ENCODE measurements around the gene ADPRHL1.
"Not testable (repeated sequence)": the region's sequence is repeated elsewhere in the genome, so short reads cannot be mapped to it uniquely, and the experiment has no call there.

The ADPRHL1 gene

DNA sequence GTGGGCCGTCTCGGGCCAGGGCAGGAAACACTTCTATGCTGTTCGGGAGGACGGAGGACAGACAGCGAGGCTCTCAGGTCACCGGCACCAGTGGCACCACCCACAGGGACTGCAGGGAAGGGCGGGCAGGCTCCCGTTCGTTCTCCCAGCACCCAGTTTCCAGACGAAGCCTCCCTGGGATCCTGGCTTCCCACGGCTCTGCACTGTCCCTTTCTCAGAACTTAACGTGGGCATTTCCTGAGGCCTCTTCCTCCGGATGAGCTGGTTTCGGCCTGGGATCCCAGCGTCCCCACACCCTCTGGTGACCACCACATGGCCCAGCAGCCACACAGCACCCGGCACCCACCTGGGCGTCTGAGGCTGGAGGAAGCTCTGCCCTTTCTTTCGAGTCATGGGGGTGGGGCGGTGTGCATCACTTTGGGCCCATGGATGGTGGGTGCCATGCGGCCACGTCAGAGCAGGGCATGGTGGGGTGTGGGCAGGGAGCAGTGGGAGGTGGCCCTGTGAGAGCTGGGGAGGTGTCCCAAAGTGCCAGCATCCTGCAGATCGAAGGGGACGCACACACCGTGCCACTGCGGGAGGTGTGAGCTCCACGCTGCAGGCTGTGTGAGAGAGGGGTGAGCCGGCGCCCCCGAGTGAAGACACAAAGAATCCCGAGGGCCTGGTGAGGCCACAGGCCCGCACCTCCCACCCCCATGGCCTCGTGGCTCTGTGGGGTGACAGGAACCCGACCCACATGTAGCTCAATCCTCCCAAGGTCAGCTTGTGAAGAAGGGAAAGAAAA is 50.6 kb downstream of the ADPRHL1 start:
- no peak for DNase-seq (ENCODE audit: low spot score)

DNA sequence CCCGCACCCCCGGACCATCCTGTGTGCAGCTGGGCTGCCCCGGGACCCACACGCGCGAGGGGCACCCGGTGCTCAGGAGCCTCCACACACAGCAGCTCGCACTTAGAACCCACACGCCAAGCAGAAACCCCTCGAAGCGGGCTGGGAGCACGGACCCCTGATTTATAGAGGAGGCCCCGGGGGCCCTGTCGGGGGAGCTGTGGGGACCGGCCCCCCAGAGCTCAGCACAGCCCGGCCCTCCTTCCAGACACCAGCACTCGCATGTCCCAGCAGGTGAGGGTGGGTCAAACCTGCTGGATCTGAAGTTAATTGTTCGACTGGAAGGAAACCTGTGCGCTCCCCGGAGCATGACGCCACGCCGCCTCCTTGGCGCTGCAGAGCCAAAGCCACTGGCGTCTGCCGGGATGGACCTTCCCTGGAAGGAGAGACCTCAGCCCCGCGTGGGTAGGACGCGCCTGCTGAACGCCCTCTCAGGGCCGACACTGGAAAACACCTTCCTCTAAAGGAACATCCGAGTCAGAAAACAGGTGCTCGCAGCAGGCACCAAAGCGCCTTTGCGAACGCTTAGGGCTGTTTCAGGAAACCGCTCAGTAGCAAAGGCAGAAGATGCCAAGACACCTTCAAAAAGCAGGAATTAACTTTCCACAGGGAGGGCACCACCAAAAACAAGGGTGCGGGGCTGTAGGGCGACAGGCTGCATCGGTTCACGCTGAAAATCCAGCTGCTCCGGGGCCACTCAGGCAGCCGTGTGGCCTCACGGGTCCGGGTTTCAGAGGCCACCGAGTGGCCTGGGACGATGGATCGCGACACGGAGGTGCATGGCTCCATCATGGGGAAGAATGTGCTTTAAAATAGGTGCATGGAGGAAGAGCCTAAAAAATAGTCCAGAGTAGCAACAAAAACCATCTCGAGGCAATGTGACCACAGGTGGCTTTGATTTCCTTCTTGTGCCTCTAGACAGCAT is 51.6 kb downstream of the ADPRHL1 start:
- DNase-seq (ENCODE audit: low spot score), result no peak

DNA sequence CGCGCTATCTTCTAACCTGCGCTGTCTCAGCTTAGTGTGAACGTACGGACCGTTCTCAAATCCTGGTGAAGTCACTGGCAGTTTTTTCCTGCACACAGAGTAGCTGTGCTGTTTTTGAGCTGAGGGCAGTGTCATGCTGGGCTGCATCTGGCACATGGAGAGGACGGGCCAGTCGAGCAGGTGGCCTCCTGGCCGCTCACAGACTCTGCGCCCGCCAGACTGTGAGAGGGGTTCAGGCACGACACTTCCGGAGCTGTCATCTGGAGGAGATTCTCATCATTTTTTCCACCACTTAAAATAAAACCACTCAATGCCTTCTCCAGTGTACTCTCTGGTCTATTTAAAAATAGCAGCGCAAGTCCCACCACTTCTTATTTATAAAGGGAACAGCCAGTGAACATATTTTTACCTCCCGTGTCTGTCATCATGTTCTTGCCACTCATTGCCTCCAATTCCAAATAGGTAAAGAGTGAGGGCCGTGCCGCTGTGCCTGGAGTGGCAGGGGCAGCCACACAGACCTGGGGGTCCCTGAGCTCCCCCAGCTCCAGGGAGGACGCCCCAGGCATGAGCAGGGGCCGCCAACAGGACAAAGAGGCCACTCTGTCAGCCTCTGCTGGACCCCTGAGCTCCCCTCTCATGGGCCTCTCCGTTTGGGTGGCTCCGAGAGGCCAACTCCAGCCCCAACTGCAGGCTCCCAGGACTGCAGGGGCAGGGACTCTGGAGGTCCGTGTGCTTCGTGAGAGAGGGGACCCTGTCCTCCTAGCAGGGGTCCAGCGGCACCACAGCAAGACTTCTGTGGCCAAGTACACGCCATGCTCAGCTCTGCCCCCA is 52.5 kb downstream of the ADPRHL1 start:
- DNase-seq (ENCODE audit: low spot score), result no peak

DNA sequence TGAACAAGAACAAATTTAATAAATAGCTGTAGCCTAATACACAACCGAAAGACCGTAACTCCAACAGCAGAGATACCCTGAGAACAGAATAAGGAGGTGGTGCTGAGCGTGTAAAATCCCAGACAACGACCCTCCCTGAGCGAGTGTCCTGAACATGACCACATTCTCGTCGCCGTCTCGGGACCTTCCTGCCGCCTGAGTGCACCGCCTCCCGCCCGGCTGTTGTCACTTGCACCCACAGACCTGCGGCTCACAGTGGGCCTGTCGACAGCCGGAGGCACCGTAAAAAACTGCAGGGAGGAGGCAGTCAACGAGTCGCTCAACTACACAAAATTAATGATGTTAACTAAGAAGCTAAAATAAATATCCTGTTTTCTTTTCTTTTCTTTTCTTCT is 53.5 kb downstream of the ADPRHL1 start:
- no peak for DNase-seq (ENCODE audit: low spot score)

DNA sequence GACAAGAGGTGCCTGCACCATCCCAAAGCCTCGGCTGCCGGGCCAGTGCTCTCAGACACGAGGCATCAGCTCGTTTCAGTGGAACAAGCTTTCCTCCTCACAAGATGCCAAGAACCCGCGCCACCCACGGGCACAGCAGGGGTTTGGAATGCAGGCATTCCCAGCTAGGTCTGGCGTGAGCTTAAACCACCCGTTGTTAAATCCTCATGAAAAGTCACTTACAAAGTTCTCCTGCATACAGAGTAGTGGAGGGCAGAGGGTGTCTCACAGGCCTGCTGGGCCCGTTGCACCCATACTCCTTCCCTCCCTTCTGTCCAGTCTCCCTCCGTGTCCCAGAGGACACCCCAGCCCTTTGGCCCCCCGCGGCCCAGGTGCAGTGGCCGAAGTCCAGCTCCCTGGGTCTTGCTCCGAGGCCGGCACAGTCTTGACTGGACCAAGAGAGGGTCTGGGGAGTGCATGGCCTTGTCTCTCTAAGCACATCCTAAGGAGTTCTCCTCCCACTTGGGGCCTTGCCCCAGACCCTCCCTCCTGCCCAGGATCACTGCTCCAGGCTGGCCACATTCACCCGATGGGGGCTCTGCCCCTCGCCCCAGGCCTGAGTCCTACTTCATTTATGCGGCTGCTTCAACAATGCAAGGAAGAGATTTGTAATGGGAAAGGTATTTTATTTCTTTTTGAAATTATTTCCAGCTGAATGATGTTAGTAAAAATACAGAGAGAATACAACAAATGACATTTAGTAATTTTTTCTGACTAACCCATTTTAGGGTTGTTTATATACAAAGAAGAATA is 54.1 kb downstream of the ADPRHL1 start:
- no peak for DNase-seq (ENCODE audit: low spot score)

DNA sequence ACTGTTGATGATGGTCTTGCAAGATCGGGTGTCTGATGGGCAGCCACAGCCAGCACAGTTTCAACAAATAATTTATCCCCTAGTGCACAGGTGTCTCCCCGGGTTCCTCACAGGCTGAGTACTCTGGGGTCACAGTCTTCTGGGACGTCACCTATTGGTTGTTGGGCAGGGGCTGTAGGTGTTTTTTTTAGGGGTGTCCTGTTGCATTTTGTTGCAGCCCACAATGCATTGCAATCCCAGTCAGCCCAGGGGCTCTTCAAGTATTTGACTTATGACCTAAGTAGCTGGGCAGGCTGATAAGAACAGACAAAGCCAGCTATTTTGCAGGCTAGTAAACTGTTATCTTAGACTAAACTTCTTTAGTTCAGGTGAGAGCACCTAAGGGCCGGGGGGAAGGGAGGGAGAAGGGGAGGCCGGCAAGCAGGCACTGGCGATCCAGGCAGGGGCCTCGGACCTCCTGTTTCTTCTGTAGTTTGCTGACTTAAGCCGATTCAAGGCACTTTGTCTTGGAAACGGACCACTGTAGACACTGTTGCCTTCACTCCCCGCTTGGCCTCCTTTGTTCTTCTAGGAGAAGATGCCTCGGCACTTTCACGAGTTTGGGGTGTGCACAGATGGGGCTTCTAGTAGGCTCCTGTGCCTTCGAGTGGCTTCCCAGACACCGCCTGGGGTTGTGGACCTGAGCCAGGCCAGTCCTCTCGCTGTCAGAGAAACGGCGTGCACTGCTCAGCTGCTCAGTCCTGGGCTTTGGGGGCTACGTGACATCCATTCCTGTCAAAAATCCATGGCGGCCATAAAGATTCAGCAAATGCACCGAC is 55.5 kb downstream of the ADPRHL1 start:
- no peak for DNase-seq (ENCODE audit: low spot score)

DNA sequence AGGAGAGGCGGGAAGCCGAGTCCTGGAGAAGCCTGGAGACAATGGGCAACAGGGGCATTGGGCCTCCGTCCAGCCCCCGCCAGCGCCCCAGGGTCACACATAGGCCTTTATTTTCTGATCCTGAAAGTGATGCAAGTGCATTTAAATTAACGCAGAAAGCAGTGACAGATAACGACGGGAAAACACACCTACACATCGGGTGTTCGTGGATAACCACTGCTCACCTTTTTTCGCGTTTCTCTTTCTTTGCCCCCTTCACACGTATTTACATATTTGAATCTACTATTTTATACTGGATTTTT is 59.0 kb downstream of the ADPRHL1 start:
- DNase-seq (ENCODE audit: low spot score), result no peak

DNA sequence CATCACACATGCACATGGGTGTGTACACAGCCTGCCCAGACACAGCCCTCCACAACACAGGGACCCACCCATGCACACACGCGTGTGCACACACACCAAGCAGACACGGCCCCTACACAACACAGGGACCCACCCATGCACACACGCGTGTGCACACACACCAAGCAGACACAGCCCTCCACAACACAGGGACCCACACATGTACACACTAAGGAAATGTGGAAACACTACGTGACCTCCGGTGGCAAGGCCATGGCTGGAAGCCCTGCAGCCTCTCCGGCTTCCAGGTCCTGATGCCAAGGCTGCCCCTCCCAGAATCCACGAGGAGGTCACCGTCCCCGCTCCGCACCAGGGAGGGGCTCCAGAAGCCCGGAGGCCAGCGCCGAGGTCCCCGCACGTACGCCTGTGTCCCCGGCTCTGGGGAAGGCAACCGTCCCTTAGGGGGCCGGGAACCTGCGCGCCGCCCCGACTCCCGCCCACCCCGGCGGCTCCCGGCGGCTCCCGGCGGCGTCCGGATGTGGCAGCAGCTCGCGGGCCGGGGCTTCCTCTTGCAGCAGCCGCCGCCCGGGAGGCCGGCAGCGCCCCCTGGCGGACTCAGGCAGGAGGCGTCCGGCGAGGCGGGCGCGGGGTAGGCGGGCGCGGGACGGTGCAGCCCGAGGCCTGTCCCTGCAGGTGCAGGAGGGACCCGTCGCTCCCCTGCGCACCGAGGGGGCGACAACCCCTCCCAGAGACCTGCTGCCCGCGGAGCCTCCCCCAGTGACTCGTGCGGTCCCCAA is 59.5 kb downstream of the ADPRHL1 start:
- DNase-seq (ENCODE audit: low spot score), result peak; percentile 65

DNA sequence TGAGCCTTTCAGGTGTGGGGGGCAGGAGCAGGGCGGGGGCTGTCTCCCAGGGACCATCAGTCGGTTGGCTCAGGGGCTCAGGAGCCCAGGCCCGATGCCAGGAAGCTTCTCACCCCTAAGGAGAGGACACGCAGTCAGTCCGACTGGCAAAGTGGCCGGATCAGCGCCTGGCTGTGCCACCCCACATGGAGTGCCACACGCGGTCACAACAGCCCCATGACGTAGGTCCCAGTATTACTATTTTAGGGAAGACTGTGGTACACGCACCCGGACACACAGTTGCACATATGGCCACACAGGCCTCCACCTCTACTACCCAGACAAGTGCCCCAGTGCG is 60.1 kb downstream of the ADPRHL1 start:
- no peak for DNase-seq (ENCODE audit: low spot score)

DNA sequence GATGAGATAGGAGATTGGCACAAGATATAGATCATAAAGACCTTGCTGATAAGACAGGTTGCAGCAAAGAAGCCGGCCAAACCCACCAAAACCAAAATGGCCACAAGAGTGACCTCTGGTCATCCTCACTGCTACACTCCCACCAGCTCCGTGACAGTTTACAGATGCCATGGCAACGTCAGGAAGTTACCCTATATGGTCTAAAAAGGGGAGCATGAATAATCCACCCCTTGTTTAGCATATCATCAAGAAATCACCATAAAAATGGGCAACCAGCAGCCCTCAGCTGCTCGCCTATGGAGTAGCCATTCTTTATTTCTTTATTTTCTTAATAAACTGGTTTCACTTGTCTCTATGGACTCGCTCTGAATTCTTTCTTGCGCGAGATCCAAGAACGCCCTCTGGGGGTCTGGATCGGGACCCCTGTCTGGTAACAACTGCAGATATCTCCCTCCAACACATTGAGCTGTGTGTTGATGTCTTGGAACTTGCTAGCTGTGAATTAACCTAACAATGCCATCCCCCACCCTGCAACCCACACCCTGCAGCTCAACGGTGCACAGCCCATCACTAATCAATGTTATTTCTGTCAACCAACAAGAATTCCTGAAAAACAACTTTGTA is 62.3 kb downstream of the ADPRHL1 start:
- no peak for DNase-seq (ENCODE audit: low spot score)

DNA sequence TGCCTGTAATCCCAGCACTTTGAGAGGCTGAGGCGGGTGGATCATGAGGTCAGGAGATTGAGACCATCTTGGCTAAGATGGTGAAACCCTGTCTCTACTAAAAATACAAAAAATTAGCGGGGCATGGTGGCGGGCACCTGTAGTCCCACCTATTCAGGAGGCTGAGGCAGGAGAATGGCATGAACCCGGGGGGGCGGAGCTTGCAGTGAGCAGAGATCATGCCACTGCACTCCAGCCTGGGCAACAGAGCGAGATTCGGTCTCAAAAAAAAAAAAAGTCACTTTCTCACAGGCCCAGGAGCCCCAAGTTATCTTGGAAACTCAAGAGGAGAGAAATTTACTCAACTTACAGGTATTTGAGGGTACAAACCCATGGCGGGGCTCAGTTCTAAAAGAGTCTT is 63.7 kb downstream of the ADPRHL1 start:
- DNase-seq (ENCODE audit: low spot score), result not testable (repeated sequence)

DNA sequence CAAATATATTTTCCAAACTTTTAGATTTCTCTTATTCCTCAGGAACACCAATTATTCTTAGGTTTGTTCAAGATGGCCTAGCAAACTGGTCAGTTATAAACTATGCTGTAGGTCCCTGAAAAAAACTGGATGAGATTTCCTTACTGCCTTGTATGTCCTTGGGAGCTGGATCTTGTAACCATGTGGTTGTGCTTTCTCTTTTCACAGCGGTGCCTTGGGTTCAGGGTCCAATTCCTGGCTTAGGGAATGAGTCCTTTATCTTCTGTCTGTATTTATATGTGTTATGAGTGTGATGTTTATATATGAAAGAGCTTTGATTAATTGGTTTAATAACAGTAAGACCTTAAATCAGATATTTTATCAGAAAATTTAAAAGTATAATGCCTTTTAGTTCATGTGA is 65.9 kb downstream of the ADPRHL1 start:
- no peak for DNase-seq (ENCODE audit: low spot score)

DNA sequence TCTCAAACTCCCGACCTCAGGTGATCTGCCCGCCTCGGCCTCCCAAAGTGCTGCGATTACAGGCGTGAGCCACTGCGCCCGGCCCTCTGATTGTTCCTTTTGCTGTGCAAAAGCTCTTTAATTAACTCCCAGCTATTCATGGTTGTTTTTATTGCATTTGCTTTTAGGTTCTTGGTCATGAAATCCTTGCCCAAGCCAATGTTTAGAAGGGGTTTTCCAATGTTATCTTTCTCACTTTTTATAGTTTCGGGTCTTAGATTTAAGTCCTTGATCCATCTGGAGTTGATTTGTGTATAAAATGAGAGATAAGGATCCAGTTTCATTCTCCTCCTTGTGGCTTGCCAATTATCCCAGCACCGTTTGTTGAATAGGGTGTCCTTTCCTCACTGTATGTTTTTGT is 70.2 kb downstream of the ADPRHL1 start:
- DNase-seq (ENCODE audit: low spot score), result no peak

DNA sequence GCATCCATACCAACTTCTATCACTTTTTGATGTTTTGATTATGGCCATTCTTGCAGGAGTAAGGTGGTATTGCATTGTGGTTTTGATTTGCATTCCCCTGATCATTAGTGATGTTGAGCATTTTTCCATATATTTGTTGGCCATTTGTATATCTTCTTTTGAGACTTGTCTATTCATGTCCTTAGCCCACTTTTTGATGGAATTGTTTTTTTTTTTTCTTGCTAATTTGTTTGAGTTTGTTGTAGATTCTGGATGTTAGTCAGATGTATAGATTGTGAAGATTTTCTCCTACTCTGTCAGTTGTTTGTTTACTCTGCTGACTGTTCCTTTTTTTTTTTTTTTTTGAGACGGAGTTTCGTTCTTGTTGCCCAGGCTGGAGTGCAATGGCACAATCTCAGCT is 70.7 kb downstream of the ADPRHL1 start:
- not testable (repeated sequence) for DNase-seq (ENCODE audit: low spot score)

DNA sequence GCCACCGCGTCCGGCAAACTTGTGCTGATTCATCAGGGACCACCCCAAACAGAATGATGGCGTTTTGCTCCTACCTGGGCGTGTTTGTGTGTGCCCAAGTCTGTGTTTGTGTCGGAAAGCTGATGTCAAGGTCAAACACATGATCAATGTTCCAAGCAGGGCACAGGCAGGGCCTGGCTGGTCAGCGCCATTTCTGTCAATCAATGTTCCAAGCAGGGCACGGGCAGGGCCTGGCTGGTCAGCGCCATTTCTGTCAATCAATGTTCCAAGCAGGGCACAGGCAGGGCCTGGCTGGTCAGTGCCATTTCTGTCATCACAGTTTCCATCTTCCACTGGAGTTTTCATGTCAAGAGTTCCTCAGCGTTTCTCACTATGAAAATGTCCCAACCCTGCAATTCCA is 74.5 kb downstream of the ADPRHL1 start:
- no peak for DNase-seq (ENCODE audit: low spot score)

DNA sequence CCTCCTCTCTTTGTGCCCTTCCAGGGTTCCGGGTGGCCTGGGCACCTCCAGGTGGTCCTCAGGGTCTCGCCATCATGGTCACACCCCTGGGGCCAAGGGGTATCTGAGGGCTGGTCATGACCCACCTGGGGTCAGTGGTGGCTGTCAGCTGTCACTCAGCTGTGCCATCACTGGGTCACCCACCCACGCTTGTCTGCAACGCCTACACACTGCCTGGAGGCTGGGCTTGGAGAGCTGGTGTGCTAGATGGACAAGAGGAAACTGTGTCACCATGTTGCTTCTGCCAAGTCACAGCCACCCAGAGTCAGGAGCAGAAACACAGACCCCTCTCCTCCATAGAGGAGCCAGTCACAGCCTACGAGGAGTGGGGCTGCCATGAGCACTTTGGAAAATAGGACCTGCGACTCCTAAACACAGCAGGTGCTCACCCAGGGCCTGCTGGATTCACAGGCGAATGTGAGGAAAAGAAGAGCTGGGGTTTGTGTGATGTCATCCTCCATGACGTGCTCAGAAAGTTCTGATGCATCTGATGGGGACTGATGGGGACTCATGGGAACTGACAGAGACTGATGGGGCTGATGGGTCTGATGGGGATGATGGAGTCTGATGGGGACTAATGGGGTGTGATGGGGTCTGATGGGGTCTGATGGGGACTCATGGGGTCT is 78.6 kb downstream of the ADPRHL1 start:
- DNase-seq (ENCODE audit: low spot score), result no peak

DNA sequence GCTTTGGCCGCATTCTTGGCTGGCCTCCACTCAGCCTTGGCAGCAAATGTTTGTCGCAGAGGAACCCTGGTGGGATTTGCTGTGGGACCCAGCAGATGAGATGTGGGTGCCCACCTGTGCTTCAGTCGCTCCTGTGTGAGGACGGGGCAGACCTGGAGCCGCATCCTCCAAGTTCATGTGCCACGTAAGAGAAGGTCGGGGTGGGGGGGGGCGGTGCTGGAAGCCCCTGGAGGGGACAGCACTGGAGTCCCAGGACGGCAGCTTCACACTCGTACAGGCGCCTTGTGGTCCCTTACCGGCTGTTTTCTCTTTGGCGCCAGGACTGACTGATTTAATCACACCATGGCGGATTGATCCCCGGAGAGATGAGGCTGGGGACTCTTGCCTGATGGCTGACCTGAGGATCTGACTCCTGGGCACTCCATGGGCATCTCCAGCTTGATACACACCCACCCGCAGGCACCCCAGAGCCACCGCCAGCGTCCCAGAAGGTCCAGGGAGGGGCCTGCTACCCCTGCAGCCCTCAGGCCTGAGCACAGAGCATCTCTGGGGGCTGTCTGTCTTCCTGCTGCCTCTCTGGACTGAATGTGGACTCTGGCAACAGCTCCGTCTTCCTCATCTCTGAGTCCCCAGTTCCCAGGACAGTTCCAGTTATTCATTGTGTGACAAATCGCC is 79.3 kb downstream of the ADPRHL1 start:
- no peak for DNase-seq (ENCODE audit: low spot score)

DNA sequence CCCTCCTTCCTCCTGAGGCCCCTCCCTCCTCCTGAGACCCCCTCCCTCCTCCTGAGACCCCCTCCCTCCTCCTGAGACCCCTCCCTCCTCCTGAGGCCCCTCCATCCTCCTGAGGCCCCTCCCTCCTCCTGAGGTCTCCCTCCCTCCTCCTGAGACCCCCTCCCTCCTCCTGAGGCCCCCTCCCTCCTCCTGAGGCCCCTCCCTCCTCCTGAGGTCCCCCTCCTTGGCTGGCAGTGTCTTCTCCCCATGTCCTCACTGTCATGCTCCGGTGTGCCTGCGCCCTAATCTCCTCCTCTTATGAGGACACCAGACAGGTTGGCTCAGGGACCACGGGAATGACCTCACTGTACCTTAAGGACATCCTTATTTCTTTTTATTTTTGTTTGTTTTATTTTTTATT is 81.6 kb downstream of the ADPRHL1 start:
- not testable (repeated sequence) for DNase-seq (ENCODE audit: low spot score)

DNA sequence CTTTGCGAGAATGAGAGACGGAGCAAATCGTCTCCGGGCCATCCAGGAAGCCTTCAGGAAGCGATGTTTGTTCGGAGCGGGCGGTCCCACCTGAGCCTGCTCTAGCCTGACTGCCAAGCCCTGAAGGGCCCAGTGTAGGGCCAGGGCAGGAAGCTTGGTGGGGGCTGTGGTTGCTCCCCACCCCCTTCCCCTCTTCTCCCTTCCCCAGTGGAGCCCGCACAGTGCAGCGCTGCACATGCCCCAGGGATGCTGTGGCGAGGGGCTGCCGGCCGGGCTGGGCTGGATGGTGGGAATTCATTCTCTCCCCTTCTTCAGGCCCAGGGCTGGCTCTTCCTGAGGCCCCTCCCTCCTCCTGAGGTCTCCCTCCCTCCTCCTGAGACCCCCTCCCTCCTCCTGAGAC is 82.2 kb downstream of the ADPRHL1 start:
- DNase-seq (ENCODE audit: low spot score), result no peak
